Measurements from ENCODE around the gene DGCR8. TPM values are rescaled to one million over a fixed set of nuclear protein-coding genes. Genes with fewer than 3 reads are reported as not detected.

DGCR8 gene
- total RNA-seq, 1 donor from 2014 or later: 21.1 TPM

- DNase-seq (ENCODE audit: low read depth): no peak
Observed at GRCh38 chr22:20135806-20136602, 56.0 kb downstream of the DGCR8 start.

- DNase-seq (ENCODE audit: low read depth): no peak
Observed at GRCh38 chr22:20136603-20136873, 56.5 kb downstream of the DGCR8 start.

- DNase-seq (ENCODE audit: low read depth): no peak
Observed at GRCh38 chr22:20137113-20137512, 57.1 kb downstream of the DGCR8 start.

GRCh38 chr22:20137671-20138416, 57.8 kb downstream of the DGCR8 start:
- peak; percentile 78 for DNase-seq (ENCODE audit: low read depth)

GRCh38 chr22:20138417-20138738, 58.3 kb downstream of the DGCR8 start:
- peak; percentile 28 for DNase-seq (ENCODE audit: low read depth)

GRCh38 chr22:20138868-20139267, 58.8 kb downstream of the DGCR8 start:
- DNase-seq (ENCODE audit: low read depth): no peak

GRCh38 chr22:20139391-20140106, 59.5 kb downstream of the DGCR8 start:
- DNase-seq (ENCODE audit: low read depth): no peak

- DNase-seq (ENCODE audit: low read depth): no peak
Observed at GRCh38 chr22:20140107-20140445, 60.0 kb downstream of the DGCR8 start.

- DNase-seq (ENCODE audit: low read depth): no peak
Observed at GRCh38 chr22:20140521-20140964, 60.5 kb downstream of the DGCR8 start.

GRCh38 chr22:20141186-20142077, 61.4 kb downstream of the DGCR8 start:
- peak; percentile 61 for DNase-seq (ENCODE audit: low read depth)

GRCh38 chr22:20142711-20143621, 62.9 kb downstream of the DGCR8 start:
- DNase-seq (ENCODE audit: low read depth): no peak

GRCh38 chr22:20143883-20144665, 64.0 kb downstream of the DGCR8 start:
- DNase-seq (ENCODE audit: low read depth): peak; percentile 62

GRCh38 chr22:20145206-20145831, 65.3 kb downstream of the DGCR8 start:
- DNase-seq (ENCODE audit: low read depth): no peak

- DNase-seq (ENCODE audit: low read depth): no peak
Observed at GRCh38 chr22:20145832-20146223, 65.8 kb downstream of the DGCR8 start.

GRCh38 chr22:20146777-20147176, 66.7 kb downstream of the DGCR8 start:
- DNase-seq (ENCODE audit: low read depth): peak; percentile 57

GRCh38 chr22:20147237-20147988, 67.4 kb downstream of the DGCR8 start:
- DNase-seq (ENCODE audit: low read depth): no peak

GRCh38 chr22:20148414-20148813, 68.4 kb downstream of the DGCR8 start:
- DNase-seq (ENCODE audit: low read depth): no peak

All from myocyte (in vitro differentiated cells).